ENCODE measurements around the gene FAM237B.

GRCh38 chr7:90320801-90321494, at the start of gene FAM237B:
- TF ChIP-seq CTCF (IDR thresholded peaks at IDR 0.05) (no peak), POLR2A (IDR thresholded peaks at IDR 0.05) (no peak)
